HepG2 (cell line): ENCODE data around the gene ENG. TPM values are rescaled to one million over a fixed set of nuclear protein-coding genes. Genes with fewer than 3 reads are reported as not detected.
A peak's percentile ranks its signal among the peaks of the same experiment; 100 is the strongest.

Experiments
- CBFB ChIP-seq: sonication (generic); formaldehyde crosslinking; IDR thresholded peaks from 2 replicates; pipeline ENCODE4 v1.4.0; 2020; ENCODE audit warnings: missing genetic modification reagents
- GMEB2 ChIP-seq: IDR thresholded peaks from 2 replicates; pipeline ENCODE4 v1.6.1; 2016; ENCODE audit warnings: missing biosample characterization, missing genetic modification reagents, low read depth
- HOXA7 ChIP-seq: sonication (generic); formaldehyde crosslinking; IDR thresholded peaks from 2 replicates; pipeline ENCODE4 v1.8.1; 2022; ENCODE audit warnings: mild to moderate bottlenecking, missing genetic modification reagents, moderate library complexity
- NCOA1 ChIP-seq: sonication (generic); formaldehyde crosslinking; IDR thresholded peaks from 2 replicates; pipeline ENCODE4 v1.9.0; 2021; ENCODE audit warnings: missing genetic modification reagents
- POGK ChIP-seq: sonication (generic); formaldehyde crosslinking; conservative IDR thresholded peaks from 2 replicates; pipeline ENCODE4 v1.8.0; 2022; ENCODE audit warnings: mild to moderate bottlenecking, moderate library complexity, missing genetic modification reagents
- RBFOX2 ChIP-seq: fragments of 200-400 bp; formaldehyde crosslinking; IDR thresholded peaks from 2 replicates; pipeline ENCODE4 v1.6.1; 2017; ENCODE audit warnings: low read depth, mild to moderate bottlenecking, low read length
- SRY ChIP-seq: sonication (generic); formaldehyde crosslinking; IDR thresholded peaks from 2 replicates; pipeline ENCODE4 v1.8.0; 2022; ENCODE audit warnings: mild to moderate bottlenecking, missing genetic modification reagents
- SUZ12 ChIP-seq: fragments of 150-350 bp; IDR thresholded peaks from 2 replicates; pipeline ENCODE4 v1.6.1; 2014; ENCODE audit warnings: low read depth, low read length
- SYNCRIP ChIP-seq: fragments of 200-400 bp; formaldehyde crosslinking; IDR thresholded peaks from 2 replicates; pipeline ENCODE4 v1.6.1; 2018; ENCODE audit warnings: mild to moderate bottlenecking, low read depth, low read length; ENCODE audit not compliant: insufficient read depth
- ZNF260 ChIP-seq: sonication (generic); formaldehyde crosslinking; IDR thresholded peaks from 2 replicates; pipeline ENCODE4 v1.4.0; 2020; ENCODE audit warnings: missing genetic modification reagents, low read depth, mild to moderate bottlenecking, borderline replicate concordance
- ZNF3 ChIP-seq: IDR thresholded peaks from 2 replicates; pipeline ENCODE4 v1.7.0; 2017; ENCODE audit warnings: inconsistent platforms
- polyA plus RNA-seq, 8 experiments: library from polyadenylated mRNA; depleted of rRNA in 3 of 8; stranded (reverse) in 7 of 8; unstranded in 1 of 8; fragments of >200 nt; fragmentation: Illumina TruSeq in 4 of 8; extraction: Trizol in 4 of 8; gene quantifications; 2 replicates each; pipeline versions ENCODE4 v1.2.1 to v1.2.3, GENCODE V29; 2011 to 2016; ENCODE audit warnings: low read depth in 4 of 8, missing spikeins in 1 of 8, mixed read lengths in 1 of 8; ENCODE audit not compliant: insufficient read depth in 1 of 8
- total RNA-seq, 5 experiments: library from RNA; depleted of rRNA; stranded (reverse); fragments of >200 nt; fragmentation: Illumina TruSeq; extraction: Trizol; gene quantifications; 2 replicates each; pipeline ENCODE4 v1.2.3, GENCODE V29; 2016; ENCODE audit warnings: low read depth in 1 of 5
- TF ChIP-seq, protein P1 (sequence below): sonication (generic); formaldehyde crosslinking; IDR thresholded peaks from 2 replicates; pipeline ENCODE4 v1.4.0; 2020; ENCODE audit warnings: missing genetic modification reagents, mild to moderate bottlenecking, borderline replicate concordance
- TF ChIP-seq, protein P2 (sequence below): sonication (generic); formaldehyde crosslinking; IDR thresholded peaks from 2 replicates; pipeline ENCODE4 v1.5.0; 2020; ENCODE audit warnings: missing genetic modification reagents
- TF ChIP-seq, protein P3 (sequence below): sonication (generic); formaldehyde crosslinking; IDR thresholded peaks from 2 replicates; pipeline ENCODE4 v1.8.0; 2022; ENCODE audit warnings: mild to moderate bottlenecking, missing genetic modification reagents, moderate library complexity
- TF ChIP-seq, protein P4 (sequence below): sonication (generic); formaldehyde crosslinking; IDR thresholded peaks from 2 replicates; pipeline ENCODE4 v1.4.0; 2020; ENCODE audit warnings: missing genetic modification reagents

ENG gene
- total and polyA plus RNA-seq, 2 of the 13 experiments (the other 11 are each of a cell fraction or from before 2014, with no cell fraction given): 0.02 to 1.1 TPM

- TF ChIP-seq, protein P1, sequence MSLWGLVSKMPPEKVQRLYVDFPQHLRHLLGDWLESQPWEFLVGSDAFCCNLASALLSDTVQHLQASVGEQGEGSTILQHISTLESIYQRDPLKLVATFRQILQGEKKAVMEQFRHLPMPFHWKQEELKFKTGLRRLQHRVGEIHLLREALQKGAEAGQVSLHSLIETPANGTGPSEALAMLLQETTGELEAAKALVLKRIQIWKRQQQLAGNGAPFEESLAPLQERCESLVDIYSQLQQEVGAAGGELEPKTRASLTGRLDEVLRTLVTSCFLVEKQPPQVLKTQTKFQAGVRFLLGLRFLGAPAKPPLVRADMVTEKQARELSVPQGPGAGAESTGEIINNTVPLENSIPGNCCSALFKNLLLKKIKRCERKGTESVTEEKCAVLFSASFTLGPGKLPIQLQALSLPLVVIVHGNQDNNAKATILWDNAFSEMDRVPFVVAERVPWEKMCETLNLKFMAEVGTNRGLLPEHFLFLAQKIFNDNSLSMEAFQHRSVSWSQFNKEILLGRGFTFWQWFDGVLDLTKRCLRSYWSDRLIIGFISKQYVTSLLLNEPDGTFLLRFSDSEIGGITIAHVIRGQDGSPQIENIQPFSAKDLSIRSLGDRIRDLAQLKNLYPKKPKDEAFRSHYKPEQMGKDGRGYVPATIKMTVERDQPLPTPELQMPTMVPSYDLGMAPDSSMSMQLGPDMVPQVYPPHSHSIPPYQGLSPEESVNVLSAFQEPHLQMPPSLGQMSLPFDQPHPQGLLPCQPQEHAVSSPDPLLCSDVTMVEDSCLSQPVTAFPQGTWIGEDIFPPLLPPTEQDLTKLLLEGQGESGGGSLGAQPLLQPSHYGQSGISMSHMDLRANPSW (CRISPR knock-in tag): no peak
- TF ChIP-seq ZNF3 (CRISPR knock-in tag) (no peak), SUZ12 (no peak), HOXA7 (CRISPR knock-in tag) (no peak), ZNF260 (CRISPR knock-in tag) (no peak), CBFB (CRISPR knock-in tag) (no peak), POGK (peak; percentile 79), GMEB2 (no peak), RBFOX2 (peak; percentile 94), NCOA1 (CRISPR knock-in tag) (no peak), SRY (CRISPR knock-in tag) (peak; percentile 94), SYNCRIP (no peak)
- TF ChIP-seq, protein P2, sequence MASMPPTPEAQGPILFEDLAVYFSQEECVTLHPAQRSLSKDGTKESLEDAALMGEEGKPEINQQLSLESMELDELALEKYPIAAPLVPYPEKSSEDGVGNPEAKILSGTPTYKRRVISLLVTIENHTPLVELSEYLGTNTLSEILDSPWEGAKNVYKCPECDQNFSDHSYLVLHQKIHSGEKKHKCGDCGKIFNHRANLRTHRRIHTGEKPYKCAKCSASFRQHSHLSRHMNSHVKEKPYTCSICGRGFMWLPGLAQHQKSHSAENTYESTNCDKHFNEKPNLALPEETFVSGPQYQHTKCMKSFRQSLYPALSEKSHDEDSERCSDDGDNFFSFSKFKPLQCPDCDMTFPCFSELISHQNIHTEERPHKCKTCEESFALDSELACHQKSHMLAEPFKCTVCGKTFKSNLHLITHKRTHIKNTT (CRISPR knock-in tag): no peak
- TF ChIP-seq, protein P3, sequence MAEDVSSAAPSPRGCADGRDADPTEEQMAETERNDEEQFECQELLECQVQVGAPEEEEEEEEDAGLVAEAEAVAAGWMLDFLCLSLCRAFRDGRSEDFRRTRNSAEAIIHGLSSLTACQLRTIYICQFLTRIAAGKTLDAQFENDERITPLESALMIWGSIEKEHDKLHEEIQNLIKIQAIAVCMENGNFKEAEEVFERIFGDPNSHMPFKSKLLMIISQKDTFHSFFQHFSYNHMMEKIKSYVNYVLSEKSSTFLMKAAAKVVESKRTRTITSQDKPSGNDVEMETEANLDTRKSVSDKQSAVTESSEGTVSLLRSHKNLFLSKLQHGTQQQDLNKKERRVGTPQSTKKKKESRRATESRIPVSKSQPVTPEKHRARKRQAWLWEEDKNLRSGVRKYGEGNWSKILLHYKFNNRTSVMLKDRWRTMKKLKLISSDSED (CRISPR knock-in tag): 0 out of 2 replicates have a peak, but pooled peaks have one; percentile 41
- TF ChIP-seq, protein P4, sequence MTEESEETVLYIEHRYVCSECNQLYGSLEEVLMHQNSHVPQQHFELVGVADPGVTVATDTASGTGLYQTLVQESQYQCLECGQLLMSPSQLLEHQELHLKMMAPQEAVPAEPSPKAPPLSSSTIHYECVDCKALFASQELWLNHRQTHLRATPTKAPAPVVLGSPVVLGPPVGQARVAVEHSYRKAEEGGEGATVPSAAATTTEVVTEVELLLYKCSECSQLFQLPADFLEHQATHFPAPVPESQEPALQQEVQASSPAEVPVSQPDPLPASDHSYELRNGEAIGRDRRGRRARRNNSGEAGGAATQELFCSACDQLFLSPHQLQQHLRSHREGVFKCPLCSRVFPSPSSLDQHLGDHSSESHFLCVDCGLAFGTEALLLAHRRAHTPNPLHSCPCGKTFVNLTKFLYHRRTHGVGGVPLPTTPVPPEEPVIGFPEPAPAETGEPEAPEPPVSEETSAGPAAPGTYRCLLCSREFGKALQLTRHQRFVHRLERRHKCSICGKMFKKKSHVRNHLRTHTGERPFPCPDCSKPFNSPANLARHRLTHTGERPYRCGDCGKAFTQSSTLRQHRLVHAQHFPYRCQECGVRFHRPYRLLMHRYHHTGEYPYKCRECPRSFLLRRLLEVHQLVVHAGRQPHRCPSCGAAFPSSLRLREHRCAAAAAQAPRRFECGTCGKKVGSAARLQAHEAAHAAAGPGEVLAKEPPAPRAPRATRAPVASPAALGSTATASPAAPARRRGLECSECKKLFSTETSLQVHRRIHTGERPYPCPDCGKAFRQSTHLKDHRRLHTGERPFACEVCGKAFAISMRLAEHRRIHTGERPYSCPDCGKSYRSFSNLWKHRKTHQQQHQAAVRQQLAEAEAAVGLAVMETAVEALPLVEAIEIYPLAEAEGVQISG (CRISPR knock-in tag): peak; percentile 69
Observed at GRCh38 chr9:127802576-127803443, 51.6 kb downstream of the ENG start, which contains the start of gene FPGS (continued).
